ENCODE results near the gene ZFTA.
"Not testable (repeated sequence)": the region's sequence is repeated elsewhere in the genome, so short reads cannot be mapped to it uniquely, and the experiment has no call there.

ZFTA gene

GRCh38 chr11:63775191-63775590 is 6.6 kb upstream of the ZFTA start:
- DNase-seq (ENCODE audit: low spot score): no peak

- DNase-seq (ENCODE audit: low spot score): not testable (repeated sequence)
Measured at GRCh38 chr11:63771741-63772318, 3.3 kb upstream of the ZFTA start.

DNA sequence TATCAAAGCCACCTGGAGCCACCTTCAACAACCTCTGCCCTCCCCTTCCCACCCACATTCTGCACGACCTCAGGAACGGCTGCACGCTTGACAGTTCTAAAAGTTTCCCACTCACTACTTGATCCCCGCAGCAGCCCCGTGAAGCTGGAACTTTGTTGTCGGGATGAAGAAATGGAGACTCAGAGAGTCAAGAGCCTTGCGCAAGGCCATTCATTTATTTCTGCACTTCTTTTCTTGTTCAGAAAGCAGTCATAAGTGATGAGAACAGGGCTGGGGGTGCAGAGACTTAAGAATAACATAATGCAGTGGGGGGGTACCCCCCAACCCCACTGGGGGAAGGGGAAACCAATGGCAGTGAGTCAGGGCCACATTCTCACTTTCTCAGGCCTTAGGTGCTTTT is 2.2 kb upstream of the ZFTA start:
- DNase-seq (ENCODE audit: low spot score): no peak

DNA sequence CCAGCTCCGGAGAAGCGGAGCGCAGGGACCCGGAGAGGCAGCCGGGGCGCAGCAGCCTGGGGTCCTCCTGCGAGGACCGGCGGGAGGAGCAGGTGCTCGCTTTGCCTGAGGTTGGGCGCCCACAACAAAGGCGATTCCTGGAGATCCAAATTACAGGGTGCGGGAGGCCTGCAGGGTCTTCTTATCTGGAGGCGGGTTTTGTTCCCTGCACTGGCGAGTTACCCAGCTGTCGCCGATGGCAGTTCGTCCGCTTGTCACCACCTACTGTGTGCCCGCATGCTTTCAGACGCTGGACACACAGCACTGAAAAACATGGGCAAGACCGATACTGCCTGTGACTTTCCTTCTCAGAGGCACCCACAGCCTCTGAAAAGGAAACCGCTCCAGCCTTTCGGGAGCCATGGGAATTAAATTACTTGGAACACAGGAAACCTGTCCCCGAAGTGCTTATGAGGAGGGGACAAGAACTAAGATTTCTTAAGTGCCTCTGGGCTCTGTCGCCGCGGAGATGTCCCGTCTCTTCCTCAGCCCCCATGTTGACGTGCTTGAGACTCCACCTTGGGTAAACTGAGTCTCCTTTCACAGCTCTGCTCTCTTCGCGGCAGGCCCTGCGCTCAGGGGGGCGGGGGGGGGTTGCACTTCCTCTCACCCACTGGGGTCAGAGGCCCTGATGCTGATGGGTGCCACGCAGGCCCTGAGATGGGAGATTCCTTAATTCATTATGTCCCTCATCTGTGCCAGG is 1.3 kb upstream of the ZFTA start:
- no peak for DNase-seq (ENCODE audit: low spot score)

GRCh38 chr11:63769042-63769713 is 603 bp upstream of the ZFTA start:
- peak; percentile 39 for DNase-seq (ENCODE audit: low spot score)

GRCh38 chr11:63767565-63768236 is 874 bp downstream of the ZFTA start:
- DNase-seq (ENCODE audit: low spot score): peak; percentile 76

- no peak for DNase-seq (ENCODE audit: low spot score)
Measured at GRCh38 chr11:63767267-63767564, 1.4 kb downstream of the ZFTA start.

DNA sequence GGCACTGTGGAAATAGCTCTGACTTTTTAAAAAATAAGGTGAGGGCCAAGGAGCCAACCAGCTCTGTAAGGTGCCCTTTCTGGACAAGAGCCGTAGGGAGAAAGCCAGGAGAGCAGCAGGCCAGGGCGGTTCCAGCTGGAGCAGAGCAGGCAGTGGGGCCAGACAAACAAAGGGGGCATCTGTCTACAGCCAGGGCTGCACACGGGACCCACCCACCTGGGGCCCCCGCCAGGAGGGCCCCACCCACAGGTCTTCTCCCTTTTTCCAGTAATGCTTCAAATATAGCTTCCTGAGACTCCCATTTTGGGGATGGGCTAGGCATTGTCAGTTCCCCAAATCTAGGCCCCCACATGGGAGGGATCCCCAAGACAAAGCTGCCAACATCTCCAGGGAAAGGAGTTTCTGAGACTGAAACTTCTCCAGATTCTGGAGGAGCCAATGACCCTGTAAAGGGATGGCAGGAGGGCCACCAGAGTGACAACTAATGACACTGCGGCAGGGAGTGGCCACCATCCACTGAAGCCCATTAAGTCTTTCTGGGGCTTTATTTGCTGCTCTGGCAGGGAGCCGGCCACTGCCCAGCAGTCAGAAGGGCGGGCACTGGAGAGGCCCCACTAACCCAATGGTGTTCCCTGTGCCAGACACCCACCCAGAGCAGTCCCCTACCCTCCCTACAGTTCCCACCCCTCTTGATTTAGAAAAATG is 1.9 kb downstream of the ZFTA start:
- DNase-seq (ENCODE audit: low spot score): no peak

GRCh38 chr11:63765688-63766241 is 2.8 kb downstream of the ZFTA start:
- DNase-seq (ENCODE audit: low spot score): no peak

DNA sequence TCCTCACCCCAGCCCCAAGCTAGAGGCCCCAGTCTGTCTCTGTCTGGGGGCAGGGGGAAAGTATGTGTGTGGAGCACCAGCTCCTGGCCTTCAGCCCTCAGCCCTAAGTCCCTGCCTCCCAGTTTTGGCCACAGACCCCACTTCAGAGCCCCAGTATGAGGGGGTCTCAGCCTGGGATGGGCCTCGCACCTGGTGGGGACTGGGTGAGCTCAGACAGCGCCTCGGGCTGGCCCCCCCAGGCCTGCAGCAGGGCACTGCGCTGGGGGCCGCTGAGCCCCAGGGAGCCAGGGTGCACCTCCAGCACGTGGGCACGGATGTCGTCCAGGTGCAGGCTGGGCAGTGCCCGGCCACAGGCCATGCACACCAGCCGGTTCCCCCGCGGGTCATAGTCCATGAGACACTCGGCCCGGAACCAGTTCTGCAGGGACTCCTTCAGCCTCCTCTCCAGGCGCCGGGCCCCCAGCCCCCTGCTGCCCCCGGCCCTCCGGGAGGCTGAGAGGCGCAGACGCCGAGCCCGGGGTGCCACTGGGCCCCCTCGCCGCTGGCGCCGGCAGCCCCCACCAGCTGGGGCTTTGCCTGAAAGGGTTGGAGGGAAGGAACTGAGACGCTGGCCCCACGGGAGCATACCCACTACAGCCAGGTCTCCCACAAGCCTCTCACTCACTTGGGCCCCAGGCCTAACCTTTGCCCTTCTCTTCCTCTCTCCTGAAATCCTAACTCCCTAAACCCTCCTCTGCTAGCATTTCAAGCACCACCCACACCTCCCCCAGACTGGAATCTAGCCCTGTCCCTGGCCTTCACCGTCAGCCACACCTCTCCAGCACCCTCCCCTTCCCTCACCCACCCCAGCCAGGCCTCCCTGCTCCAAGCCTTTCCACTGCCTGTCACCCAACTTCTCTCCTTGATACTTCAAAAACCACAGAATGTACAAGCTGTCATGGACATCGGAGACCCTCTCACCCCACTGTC is 3.6 kb downstream of the ZFTA start:
- no peak for DNase-seq (ENCODE audit: low spot score)

DNA sequence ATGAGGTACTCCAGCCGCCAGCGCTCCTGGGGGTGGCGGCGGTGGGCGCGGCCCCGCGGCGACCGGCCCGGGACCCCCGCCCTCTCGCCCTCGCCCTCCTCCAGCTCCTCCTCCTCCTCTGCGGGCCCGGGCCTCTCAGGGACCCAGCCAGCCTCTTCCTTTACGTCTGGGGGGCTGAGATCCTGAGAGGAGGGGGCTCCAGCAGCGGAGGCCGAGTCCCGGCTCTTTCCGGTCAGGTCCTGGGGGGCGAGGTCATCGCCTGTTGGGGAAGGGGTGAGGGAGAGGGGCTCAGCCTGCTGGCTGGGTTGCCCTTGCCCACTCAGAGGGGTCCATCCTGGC is 4.3 kb downstream of the ZFTA start:
- no peak for DNase-seq (ENCODE audit: low spot score)

DNA sequence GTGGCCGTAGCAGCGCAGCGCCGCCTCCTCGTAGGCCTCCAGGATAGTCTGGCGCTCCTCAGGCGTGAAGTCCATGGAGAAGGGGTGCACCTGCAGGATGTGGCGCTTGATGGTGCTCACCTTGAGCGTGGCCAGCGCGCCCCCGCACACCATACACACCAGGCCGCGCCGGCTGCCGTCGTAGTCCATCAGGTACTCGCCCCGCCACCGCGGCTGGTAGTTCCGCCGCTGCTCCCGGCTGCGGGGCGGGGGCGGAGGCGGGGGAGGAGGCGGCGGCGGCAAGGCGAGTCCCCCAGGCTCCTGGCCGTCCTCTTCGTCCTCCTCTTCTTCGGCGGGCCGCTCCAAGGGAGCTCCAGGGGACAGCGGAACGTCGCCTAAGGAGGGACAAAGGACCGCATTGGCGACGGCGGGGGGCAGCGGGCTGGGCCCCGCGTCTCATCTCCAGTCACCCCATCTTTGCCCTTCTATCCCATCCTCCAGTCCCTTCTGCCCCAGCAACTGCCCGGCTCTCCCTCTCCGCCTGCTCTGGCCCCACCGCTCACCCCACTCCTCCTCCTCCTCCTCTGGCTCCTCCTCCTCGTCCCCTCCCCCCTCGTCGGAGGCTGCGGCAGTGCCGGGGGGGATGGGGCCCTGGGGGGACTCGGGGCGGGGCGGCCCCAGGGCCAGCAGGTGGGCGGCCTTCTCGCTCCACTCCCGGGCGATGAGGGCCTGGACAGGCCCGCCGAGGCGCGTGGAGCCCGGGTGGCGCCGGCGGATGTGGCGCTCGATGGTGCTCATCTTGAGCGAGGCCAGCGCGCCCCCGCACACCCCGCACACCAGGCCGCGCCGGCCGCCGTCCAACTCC is 4.9 kb downstream of the ZFTA start:
- peak; percentile 36 for DNase-seq (ENCODE audit: low spot score)

DNA sequence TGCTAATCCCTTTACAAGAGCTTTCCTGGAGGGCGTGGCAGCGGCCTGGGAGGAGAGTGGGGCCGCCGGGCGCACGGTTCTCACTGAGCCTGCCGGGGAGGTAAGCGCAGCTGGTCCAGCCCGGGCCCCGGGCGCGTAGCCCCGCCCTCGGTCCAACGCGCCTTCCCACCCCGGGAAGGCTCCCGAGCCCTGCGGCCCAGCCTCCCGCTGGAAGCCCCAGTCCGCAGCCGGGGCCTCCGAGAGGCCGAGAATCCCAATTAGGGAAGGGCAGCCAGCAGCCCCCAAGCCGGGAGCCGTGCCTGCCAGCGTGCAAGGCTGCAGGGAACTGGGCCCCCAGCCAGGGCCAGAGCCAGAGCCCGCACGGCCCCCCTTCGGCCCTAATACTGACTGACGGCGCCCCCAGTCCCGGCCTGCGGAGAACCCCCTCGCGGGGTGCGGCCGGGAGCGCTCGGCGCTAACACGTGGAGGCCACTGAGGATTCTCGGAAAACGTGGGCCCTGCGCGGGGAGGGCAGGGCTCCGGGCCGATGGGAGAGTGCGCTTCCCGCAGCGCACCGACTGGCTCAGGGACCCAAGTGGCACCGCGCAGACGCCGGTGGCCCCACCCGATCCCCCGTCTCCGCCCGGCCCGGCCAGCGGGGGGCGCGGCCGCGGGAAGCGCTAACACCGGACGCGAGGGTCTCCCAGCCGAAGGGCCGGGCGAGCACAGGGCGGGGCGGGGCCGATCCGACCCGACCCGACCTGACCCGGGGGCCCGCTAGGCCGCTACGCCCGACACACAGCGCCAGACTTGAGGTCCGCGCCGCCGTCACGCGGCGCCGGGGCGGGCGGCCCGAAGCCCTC is 5.7 kb downstream of the ZFTA start:
- DNase-seq (ENCODE audit: low spot score): no peak

DNA sequence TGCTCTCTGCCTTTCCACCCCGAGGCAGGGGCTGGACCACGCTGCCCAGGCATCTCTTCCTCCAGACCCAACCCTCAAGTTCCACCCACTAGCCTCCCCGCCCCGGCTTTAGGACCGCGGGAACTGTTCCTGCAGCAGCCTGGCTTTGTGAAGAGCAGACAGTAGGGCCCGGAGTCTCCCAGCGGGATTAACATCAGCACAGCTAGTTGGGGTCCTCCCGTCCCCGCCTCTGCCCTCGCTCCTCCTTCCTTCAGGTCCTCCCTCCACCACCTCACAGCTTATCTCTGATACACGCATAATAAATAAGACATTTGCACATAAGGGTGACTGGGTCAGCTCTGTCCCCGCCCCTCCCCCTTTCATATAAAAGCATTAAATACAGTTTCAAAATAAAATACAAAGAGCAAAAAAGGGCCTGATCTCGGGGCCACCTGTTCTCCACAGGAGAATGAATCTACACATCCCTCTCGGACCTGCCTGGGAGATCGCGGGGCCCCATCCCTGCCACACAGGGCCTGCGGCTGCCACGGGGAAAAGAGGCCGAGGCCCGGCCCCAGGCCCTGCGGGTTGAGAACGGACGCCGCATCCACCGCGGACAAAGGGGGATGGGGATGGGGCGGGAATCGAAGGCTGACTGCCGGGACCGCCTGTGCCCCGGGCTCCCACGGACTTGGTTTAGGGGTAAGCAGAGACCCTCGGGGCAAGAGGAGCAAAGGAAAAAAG is 6.5 kb downstream of the ZFTA start:
- DNase-seq (ENCODE audit: low spot score): no peak

DNA sequence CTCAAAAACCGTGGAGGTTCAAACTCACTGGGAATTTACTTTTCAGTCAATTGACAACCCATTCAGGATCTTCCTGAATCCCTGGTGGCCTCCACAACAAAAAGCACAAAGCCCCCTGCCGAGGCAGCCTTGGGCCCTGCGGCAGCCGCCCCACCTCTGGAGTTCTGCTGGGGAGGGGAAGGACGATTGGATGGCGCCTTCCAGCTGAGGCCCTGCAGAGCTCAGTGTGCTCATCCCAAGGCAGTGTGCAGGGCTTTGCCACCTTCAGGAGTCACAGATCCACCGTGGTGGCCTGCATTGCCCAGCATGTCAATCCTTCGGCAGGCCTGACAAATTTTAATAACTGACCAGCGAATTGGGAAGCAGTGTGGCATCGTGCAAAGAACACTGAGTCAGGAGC is 7.4 kb downstream of the ZFTA start:
- DNase-seq (ENCODE audit: low spot score): no peak

- no peak for DNase-seq (ENCODE audit: low spot score)
Measured at GRCh38 chr11:63760487-63761079, 8.0 kb downstream of the ZFTA start.

- no peak for DNase-seq (ENCODE audit: low spot score)
Measured at GRCh38 chr11:63756919-63757761, 11.4 kb downstream of the ZFTA start.

All from kidney tubule cell (primary cell).